ENCODE data around the gene SLCO3A1. TPM values are rescaled to one million over a fixed set of nuclear protein-coding genes. Genes with fewer than 3 reads are reported as not detected.

SLCO3A1 gene
- total RNA-seq, 1 experiment from 2014 or later: 5.1 TPM

DNA sequence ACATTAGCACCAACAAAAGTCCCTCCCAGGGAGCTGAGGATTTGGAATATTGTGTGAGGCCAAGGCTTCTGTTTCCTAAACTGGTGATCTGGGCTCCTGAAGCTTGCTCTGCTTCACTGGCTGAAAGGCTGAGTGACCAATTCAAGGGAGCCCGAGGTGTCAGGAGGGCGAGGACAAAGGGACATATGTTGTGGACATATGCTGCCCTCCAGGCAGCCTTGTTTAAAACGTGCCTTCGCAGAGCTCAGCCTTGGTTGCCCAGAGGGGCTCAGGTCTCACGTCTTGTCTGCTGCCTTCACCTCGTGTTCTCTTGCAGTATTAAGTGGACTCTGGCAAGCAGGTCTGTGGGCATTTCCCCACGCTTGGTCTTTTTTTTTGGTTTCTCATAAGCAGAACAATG lies 7.0 kb downstream of the SLCO3A1 start:
- intact Hi-C loops (cut with micrococcal nuclease): no loop called here
- no peaks in the 10 kb centered on the region for H3K9me3 ChIP-seq (ENCODE audit: control insufficient read depth in 1 of 2, insufficient read depth in 1 of 2, low read depth in 1 of 2, low read length in 2 of 2)
- ChIA-PET RAD21 (ENCODE audit: low non-redundant PET in 1 of 2, low total read pairs in 2 of 2, uncharacterized antibody in 2 of 2, unreplicated experiment in 2 of 2) (no interaction called here), POLR2A (no interaction called here), CTCF (no interaction called here)
- H3K9ac ChIP-seq (ENCODE audit: low read length): no peak overlapping the region
- no peak for DNase-seq (ENCODE audit: low read depth, low spot score)
- ATAC-seq: no peak
- H3K4me1 ChIP-seq (ENCODE audit: control insufficient read depth in 1 of 2, insufficient read depth in 2 of 2, low read length in 2 of 2): peaks cover 0 to 11% of the 10 kb centered on the region in 2 experiments; a peak in 1 of 4 replicates
- TF ChIP-seq CEBPB (IDR thresholded peaks at IDR 0.05; ENCODE audit: low read depth) (no peak), ZFX (IDR thresholded peaks at IDR 0.05) (no peak), EGR1 (IDR thresholded peaks at IDR 0.05; ENCODE audit: low read depth) (no peak), YY1 (IDR thresholded peaks at IDR 0.05; ENCODE audit: extremely low read depth, insufficient replicate concordance, low read depth, low read length) (no peak), JUND (IDR thresholded peaks at IDR 0.05) (no peak), CBX3 (IDR thresholded peaks at IDR 0.05; ENCODE audit: low read depth) (no peak), POLR2A (IDR thresholded peaks at IDR 0.05; ENCODE audit: borderline replicate concordance, extremely low read depth, insufficient read depth, insufficient read length) (no peak), SP1 (IDR thresholded peaks at IDR 0.05; ENCODE audit: low read depth) (no peak), SIN3A (IDR thresholded peaks at IDR 0.05; ENCODE audit: low read depth) (no peak), SRF (IDR thresholded peaks at IDR 0.05; ENCODE audit: low read depth) (no peak), EZH2 (IDR thresholded peaks at IDR 0.05) (no peak), POLR2AphosphoS5 (IDR thresholded peaks at IDR 0.05; ENCODE audit: low read depth, low read length) (no peak), RAD21 (IDR thresholded peaks at IDR 0.05; ENCODE audit: low read depth) (no peak)
- TF ChIP-seq, protein P1, sequence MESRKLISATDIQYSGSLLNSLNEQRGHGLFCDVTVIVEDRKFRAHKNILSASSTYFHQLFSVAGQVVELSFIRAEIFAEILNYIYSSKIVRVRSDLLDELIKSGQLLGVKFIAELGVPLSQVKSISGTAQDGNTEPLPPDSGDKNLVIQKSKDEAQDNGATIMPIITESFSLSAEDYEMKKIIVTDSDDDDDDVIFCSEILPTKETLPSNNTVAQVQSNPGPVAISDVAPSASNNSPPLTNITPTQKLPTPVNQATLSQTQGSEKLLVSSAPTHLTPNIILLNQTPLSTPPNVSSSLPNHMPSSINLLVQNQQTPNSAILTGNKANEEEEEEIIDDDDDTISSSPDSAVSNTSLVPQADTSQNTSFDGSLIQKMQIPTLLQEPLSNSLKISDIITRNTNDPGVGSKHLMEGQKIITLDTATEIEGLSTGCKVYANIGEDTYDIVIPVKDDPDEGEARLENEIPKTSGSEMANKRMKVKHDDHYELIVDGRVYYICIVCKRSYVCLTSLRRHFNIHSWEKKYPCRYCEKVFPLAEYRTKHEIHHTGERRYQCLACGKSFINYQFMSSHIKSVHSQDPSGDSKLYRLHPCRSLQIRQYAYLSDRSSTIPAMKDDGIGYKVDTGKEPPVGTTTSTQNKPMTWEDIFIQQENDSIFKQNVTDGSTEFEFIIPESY (IDR thresholded peaks at IDR 0.05; ENCODE audit: extremely low read depth, insufficient replicate concordance, low read length): no peak
- TF ChIP-seq, protein P2, sequence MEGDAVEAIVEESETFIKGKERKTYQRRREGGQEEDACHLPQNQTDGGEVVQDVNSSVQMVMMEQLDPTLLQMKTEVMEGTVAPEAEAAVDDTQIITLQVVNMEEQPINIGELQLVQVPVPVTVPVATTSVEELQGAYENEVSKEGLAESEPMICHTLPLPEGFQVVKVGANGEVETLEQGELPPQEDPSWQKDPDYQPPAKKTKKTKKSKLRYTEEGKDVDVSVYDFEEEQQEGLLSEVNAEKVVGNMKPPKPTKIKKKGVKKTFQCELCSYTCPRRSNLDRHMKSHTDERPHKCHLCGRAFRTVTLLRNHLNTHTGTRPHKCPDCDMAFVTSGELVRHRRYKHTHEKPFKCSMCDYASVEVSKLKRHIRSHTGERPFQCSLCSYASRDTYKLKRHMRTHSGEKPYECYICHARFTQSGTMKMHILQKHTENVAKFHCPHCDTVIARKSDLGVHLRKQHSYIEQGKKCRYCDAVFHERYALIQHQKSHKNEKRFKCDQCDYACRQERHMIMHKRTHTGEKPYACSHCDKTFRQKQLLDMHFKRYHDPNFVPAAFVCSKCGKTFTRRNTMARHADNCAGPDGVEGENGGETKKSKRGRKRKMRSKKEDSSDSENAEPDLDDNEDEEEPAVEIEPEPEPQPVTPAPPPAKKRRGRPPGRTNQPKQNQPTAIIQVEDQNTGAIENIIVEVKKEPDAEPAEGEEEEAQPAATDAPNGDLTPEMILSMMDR (IDR thresholded peaks at IDR 0.05 in 2 of 3, conservative IDR thresholded peaks at IDR 0.05 in 1 of 3; ENCODE audit: borderline replicate concordance in 1 of 3, insufficient read depth in 1 of 3, low read depth in 2 of 3, low read length in 2 of 3): no peak
- TF ChIP-seq, protein P3, sequence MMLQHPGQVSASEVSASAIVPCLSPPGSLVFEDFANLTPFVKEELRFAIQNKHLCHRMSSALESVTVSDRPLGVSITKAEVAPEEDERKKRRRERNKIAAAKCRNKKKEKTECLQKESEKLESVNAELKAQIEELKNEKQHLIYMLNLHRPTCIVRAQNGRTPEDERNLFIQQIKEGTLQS (IDR thresholded peaks at IDR 0.05): no peak
- no peaks in the 10 kb centered on the region for H3K9me2 ChIP-seq (ENCODE audit: insufficient read depth)
- no peak overlapping the region for H3K4me2 ChIP-seq (ENCODE audit: low read length)
- H4K20me1 ChIP-seq (ENCODE audit: insufficient read depth): no peaks in the 10 kb centered on the region
- no peak overlapping the region for H3K27ac ChIP-seq (ENCODE audit: low read depth, low read length)
- H3K27me3 ChIP-seq (ENCODE audit: insufficient read depth, low read length): no peaks in the 10 kb centered on the region
- no TSS peak for BruUV-seq (replicated peaks)
- H3K4me3 ChIP-seq (replicated peaks in 1 of 2; ENCODE audit: low read depth in 1 of 2, low read length in 2 of 2): no peak overlapping the region
- no peaks in the 10 kb centered on the region for H3K79me2 ChIP-seq (ENCODE audit: insufficient read depth, low read length)
- no peaks in the 10 kb centered on the region for H3K36me3 ChIP-seq (ENCODE audit: control insufficient read depth in 1 of 2, insufficient read depth in 2 of 2, low read length in 2 of 2)
- no peak overlapping the region for H2AFZ ChIP-seq (ENCODE audit: low read depth, low read length, poor library complexity, severe bottlenecking)

Measured in HCT116 (cell line).